Gastrocnemius medialis (tissue), 4 donors: ENCODE measurements around the gene ZNF490. TPM values are rescaled to one million over a fixed set of nuclear protein-coding genes. Genes with fewer than 3 reads are reported as not detected.

Experiments used
- ATAC-seq, 2 donors: fragments of 150-250 bp; one replicate each; pipeline ENCODE4 v1.9.1; 2016
- DNase-seq, 2 donors: peaks; one replicate each; pipeline ENCODE4 v3.0.0-alpha.2; 2019
- H3K27ac ChIP-seq, 4 donors: fragments of 200-600 bp; sonication (generic); 1 replicate in 1 of 4; 2 replicates in 3 of 4; pipeline ENCODE4 v1.5.1; 2016 to 2018; ENCODE audit warnings: mild to moderate bottlenecking in 2 of 4, moderate library complexity in 1 of 4
- H3K27me3 ChIP-seq, 3 donors: fragments of 200-600 bp; sonication (generic) in 2 of 3; 1 replicate in 1 of 3; 2 replicates in 2 of 3; pipeline versions ENCODE4 v1.5.1 to v1.6.0; 2016 to 2019; ENCODE audit warnings: mild to moderate bottlenecking in 1 of 3, moderate library complexity in 1 of 3
- H3K36me3 ChIP-seq, 2 donors: fragments of 200-600 bp; sonication (generic) in 1 of 2; one replicate each; pipeline ENCODE4 v1.5.1; 2017 to 2018
- H3K4me1 ChIP-seq, 2 donors: fragments of 200-600 bp; sonication (generic) in 1 of 2; one replicate each; pipeline ENCODE4 v1.5.1; 2016 to 2017; ENCODE audit warnings: mild to moderate bottlenecking in 2 of 2
- H3K4me3 ChIP-seq, 4 donors: fragments of 200-600 bp; sonication (generic) in 3 of 4; 1 replicate in 1 of 4; 2 replicates in 3 of 4; pipeline ENCODE4 v1.5.1; 2016 to 2019; ENCODE audit warnings: mild to moderate bottlenecking in 2 of 4
- H3K9me3 ChIP-seq, 3 donors: fragments of 200-600 bp; sonication (generic) in 2 of 3; 1 replicate in 1 of 3; 2 replicates in 2 of 3; pipeline ENCODE4 v1.5.1; 2016 to 2019
- CTCF ChIP-seq, 5 experiments: fragments of 450-650 bp in 3 of 5; fragments of 200-600 bp in 2 of 5; sonication (generic) in 2 of 5; IDR thresholded peaks in 4 of 5; conservative IDR thresholded peaks in 1 of 5; 1 replicate in 4 of 5; 2 replicates in 1 of 5; pipeline ENCODE4 v1.5.1; 2016 to 2019; ENCODE audit warnings: antibody characterized with exemption in 5 of 5, mild to moderate bottlenecking in 3 of 5, moderate library complexity in 3 of 5
- POLR2A ChIP-seq, 2 donors: fragments of 450-650 bp; IDR thresholded peaks; one replicate each; pipeline ENCODE4 v1.6.1; 2017; ENCODE audit warnings: antibody characterized with exemption in 2 of 2, mild to moderate bottlenecking in 2 of 2, moderate library complexity in 2 of 2
- in situ Hi-C, 4 donors: fragments of 200-750 bp; cut with MboI; loops; one replicate each; pipeline versions ENCODE4 v1.15.0 to v1.8.0; 2017; ENCODE audit warnings: low sequenced_read_pairs in 4 of 4
- intact Hi-C: fragments of 100-400 bp; cut with DNase I; formaldehyde crosslinking; loops from one replicate; pipeline ENCODE4 v1.15.1; 2023; ENCODE audit warnings: low total_unique reads
- total RNA-seq, 4 donors: library from RNA; depleted of rRNA; stranded (reverse); fragments of >200 nt; gene quantifications; one replicate each; pipeline versions ENCODE4 v1.1.0 to v1.2.3, GENCODE V29; 2016

Gene ZNF490
- total RNA-seq, 4 donors from 2014 or later: 2.5 to 4.9 (median 2.9) TPM

- in situ Hi-C loops: loop anchor here in 1 of 4 donors (5.0 kb wide), 1 partner anchor 108 kb away; no protein-coding TSS in a partner anchor
Measured at GRCh38 chr19:12564016-12564664, 46.5 kb downstream of the ZNF490 start.

DNA sequence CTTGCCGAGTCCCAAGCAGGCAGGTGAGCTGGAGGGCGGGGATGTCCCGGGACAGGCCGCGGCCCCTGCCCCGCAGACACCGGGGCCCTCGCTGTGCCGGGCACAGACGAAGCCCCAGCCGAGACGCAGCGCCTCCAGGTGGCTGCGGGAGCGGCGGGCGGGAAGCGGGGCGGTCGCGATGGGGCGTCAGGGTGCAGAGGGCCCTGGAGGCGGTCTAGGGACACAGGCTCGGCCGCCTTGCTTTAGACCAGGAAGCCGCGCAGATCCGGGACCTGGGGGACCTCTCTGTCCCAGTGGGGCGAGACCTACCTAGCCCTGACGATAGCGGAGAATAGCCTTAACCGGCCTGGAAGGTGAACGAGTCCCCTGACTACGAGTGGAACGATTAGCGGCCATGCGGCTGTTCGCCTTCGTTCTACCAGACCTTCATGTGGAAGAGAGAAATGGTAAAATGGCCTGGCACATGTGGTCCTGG is 55.1 kb downstream of the ZNF490 start:
- DNase-seq (no peak), ATAC-seq (no peak)
- in situ Hi-C loops: loop anchor here in 1 of 4 donors (10.0 kb wide), 1 partner anchor 119 kb away; no protein-coding TSS in a partner anchor
- no peaks in the 10 kb centered on the region for H3K36me3 ChIP-seq
- H3K9me3 ChIP-seq: no peaks in the 10 kb centered on the region
- no peak for TF ChIP-seq POLR2A (IDR thresholded peaks at IDR 0.05)
- TF ChIP-seq CTCF (IDR thresholded peaks at IDR 0.05 in 4 of 5, conservative IDR thresholded peaks at IDR 0.05 in 1 of 5): no peak
- peaks cover 6 to 9% of the 10 kb centered on the region in 2 donors for H3K4me1 ChIP-seq
- intact Hi-C loops: loop anchor here (10.0 kb wide), 1 partner anchor 791 kb away; the partner anchor contains the start of gene ZNF441
- H3K27me3 ChIP-seq: no peaks in the 10 kb centered on the region
- H3K4me3 ChIP-seq: no peak overlapping the region
- H3K27ac ChIP-seq: no peak overlapping the region

More at GRCh38 chr19:12564016-12564664, 46.5 kb downstream of the ZNF490 start:
- Histone ChIP-seq H3K36me3 (no peaks in the 10 kb centered on the region), H3K27me3 (no peaks in the 10 kb centered on the region), H3K4me3 (no peak overlapping the region), H3K4me1 (no peaks in the 10 kb centered on the region), H3K27ac (no peak overlapping the region), H3K9me3 (no peaks in the 10 kb centered on the region)
- TF ChIP-seq POLR2A (IDR thresholded peaks at IDR 0.05): no peak
- peak; percentile 73 to 89 (median 83) for TF ChIP-seq CTCF (IDR thresholded peaks at IDR 0.05 in 4 of 5, conservative IDR thresholded peaks at IDR 0.05 in 1 of 5)
- DNase-seq: peak; percentile 55 to 73
- ATAC-seq: peak; percentile 89
- intact Hi-C loops: loop anchor here (1.0 kb wide), 1 partner anchor 108 kb away; no protein-coding TSS in a partner anchor

GRCh38 chr19:12551060-12551832 is 59.4 kb downstream of the ZNF490 start, which contains the start of gene ZNF564:
TSS of gene ZNF564 (minus strand) at chr19:12551482. CDS start at chr19:12551332, 150 bp downstream.
- in situ Hi-C loops (loop anchor here in 1 of 4 donors (10.0 kb wide), 1 partner anchor 124 kb away; no protein-coding TSS in a partner anchor), intact Hi-C loops (loop anchor here (1.0 to 10.0 kb wide), 7 partner anchors 56 to 786 kb away; partner anchors contain the start of genes MAN2B1, WDR83, ZNF44 and ZNF441)
- Histone ChIP-seq H3K9me3 (no peaks in the 10 kb centered on the region), H3K4me1 (peaks cover 25% of the 10 kb centered on the region in 2 donors), H3K27ac (peak within 1 kb of the TSS; percentile 92 to 97 (median 94)), H3K27me3 (no peaks in the 10 kb centered on the region), H3K4me3 (peak within 1 kb of the TSS; percentile 76 to 92 (median 86)), H3K36me3 (no peaks in the 10 kb centered on the region)
- peak; percentile 98 for ATAC-seq
- no peak for TF ChIP-seq CTCF (IDR thresholded peaks at IDR 0.05 in 4 of 5, conservative IDR thresholded peaks at IDR 0.05 in 1 of 5)
- peak; percentile 49 to 82 for TF ChIP-seq POLR2A (IDR thresholded peaks at IDR 0.05)
- peak; percentile 97 to 98 for DNase-seq

GRCh38 chr19:12546903-12547302 is 63.7 kb downstream of the ZNF490 start:
- Histone ChIP-seq H3K4me1 (peaks cover 17 to 19% of the 10 kb centered on the region in 2 donors), H3K27me3 (no peaks in the 10 kb centered on the region), H3K9me3 (no peaks in the 10 kb centered on the region), H3K27ac (no peak overlapping the region), H3K4me3 (no peak overlapping the region), H3K36me3 (peaks cover 0 to 9% of the 10 kb centered on the region in 2 donors)
- intact Hi-C loops: no loop called here
- ATAC-seq (no peak), DNase-seq (no peak)
- TF ChIP-seq POLR2A (IDR thresholded peaks at IDR 0.05): no peak
- in situ Hi-C loops: no loop called here
